Measurements from ENCODE around the gene DCAF12.
"Not testable (repeated sequence)": the region's sequence is repeated elsewhere in the genome, so short reads cannot be mapped to it uniquely, and the experiment has no call there.

DCAF12 gene

DNA sequence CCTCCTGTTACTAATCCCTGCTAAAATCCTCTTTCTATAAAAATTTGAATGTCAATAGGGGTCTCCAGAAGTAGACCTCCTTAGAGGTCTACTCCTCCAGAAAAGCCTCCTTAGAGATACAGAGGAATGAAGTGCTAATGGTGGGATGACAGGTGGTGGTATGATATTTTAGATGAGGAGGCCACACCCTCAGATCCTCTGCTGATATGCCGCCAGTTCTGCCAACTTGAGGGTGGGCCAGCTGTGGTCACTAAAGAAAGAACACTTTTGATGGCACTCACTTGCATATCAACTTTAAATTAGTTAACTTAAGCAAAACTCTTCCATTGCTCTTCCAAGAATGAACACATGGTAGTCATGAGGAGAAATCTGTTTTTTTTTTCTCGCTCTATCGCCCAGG, 61.0 kb downstream of the DCAF12 start:
- no peak for DNase-seq (ENCODE audit: low spot score)

DNA sequence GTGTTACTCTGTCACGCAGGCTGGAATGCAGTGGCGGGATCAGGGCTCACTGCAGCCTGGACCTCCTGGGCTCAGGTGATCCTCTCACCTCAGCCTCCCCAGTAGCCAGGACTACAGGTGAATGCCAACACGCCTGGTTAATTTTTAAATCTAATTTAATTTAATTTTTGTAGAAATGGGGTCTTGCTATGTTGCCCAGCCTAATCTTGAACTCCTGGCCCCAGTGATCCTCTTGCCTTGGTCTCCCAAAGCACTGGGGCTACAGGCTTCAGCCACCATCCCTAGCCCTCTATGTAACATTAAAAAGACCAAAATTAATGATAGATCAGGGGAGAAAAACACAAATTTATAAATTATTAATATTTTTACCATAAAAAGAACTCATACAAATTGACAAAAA, 66.5 kb downstream of the DCAF12 start:
- DNase-seq (ENCODE audit: low spot score), result no peak

DNA sequence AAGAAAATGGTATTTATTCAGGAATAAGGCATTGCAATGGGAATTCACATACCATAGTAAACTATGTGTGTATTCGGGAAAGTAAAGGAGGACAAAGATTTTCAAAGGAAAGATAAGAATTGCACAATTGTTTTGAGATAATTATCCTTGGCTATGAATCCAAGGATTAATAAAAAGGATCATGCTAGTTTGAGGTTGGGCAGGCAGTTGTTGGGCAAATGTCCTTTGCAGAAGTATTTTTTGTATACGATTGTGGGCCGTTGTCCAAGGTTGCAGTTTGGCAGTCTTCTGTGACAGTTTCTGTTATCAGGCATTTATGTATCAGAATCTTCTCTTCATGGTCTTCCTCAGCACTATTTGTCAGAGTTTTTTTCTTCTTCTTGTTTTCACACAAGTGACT, 67.2 kb downstream of the DCAF12 start:
- DNase-seq (ENCODE audit: low spot score), result no peak

DNA sequence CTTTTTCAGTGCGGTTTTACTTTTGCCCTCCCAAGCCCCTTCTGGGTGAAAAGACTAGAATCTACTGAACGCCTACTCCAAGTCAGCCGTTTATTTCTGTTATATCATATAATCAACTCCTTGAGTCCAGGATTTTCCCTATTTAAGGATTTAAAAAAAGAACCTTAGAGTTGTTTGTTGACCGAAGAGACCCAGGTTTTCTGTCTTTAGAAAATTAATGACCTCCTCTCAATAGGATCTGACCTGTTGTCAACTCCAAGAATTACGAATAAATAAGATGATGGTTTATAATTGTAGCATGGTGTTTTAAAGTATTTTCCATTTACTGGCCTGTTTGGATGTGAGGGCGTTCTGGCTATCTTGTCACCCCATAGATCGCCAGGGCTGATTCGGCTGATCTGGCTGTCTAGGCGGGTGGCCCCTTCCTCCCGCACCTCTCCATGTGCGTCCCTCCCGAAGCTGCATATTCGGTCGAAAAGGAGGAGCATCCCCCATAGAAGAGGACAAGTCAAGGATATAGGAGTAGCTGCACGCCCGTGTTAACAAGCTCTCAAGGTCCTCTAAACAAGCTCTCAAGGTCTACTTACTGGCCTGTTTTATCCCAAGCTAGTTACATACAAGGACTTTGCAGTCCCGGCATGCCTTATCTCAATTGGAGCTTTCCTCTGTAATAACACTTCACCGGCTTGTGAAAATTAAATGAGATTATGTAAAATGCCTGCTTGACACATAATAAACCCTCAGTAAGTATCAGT, 76.7 kb downstream of the DCAF12 start:
- no peak for DNase-seq (ENCODE audit: low spot score)

DNA sequence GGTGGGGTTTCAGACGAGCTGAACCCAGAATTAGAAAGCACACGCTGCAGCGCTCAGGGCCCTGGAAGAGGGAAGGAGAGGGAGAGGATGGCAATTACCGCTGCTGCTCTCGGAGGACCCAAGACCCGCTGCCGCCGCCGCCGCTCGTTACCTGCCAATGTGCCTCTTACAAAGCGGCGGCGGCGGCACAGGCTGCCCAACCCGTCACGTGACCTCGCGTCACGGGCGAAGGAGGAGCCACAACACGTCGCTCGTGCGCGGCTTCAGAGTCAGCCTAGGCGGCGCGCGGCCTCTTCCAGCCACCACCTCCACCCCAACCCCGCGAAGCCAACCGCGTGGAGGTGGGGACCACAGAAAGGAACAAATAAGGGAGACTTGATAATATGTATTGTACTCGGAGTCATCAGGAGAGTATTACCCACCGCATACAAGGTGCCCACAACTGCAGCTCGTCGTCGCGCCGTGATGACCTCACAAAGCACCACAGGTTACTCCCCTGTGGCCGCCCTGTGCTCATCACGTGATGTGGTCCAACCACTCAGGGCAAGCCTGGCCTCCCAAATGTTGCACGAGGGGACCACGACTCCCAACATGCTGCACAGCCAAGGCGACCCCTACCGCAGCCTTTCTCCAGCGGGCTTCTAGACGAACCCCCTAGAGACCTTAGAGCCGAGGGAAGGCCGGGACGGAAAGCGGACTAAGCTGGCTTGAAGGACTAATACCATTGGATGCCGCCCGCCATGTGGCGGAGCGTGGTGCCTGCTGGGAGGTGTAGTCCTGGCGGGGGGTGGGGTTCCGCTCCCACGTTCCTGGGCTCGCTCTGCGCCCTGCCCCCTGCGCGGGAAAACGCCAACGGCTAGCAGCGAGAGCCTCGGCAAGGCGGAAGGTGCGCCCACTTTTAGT, 77.5 kb downstream of the DCAF12 start, which contains the start of gene UBAP2:
Gene UBAP2, minus strand, starts transcription at position 161 of the 903 bp plus-strand sequence. CDS start 31,739 bp downstream, outside the sequence.
- DNase-seq (ENCODE audit: low spot score), result peak; percentile 82

DNA sequence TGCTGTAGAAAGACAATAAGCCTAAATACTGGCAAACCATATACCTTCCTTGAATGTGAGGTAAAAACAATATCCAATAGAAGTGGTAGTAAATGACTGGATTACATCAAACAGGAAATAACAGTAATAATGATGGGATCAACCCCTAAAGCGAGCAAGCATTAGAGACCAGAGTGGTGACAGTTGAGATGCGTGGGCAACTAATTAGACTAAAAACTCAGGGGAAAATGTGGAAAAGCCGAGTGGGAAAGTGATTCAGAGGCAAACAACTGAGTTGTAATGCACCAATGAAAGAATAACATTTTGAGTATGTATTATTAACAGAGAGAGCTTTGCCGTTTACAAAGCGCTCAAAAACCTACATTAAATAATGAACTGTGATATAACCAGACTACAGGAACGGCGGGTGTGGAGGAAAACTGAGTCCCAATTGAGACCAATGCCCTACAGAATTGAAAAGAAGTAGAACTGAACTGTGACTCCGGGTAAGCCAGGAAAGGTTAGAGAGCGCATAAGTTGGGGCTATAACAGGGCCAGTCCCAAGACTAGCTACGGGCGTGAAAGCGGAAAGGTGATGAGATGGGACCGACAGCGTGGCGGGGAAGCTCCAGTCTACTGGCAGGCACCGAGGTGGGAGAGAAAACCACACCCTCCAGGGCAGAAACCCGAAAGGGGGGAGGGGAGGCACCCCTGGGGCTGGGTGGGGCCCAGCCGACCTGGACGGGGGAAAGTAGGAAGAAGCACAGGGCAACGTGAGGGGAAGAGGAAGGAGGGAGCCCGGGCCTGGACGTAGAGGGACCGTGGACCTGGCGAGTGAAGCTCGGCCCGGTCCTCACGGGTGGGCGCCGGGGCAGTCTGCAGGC, 78.4 kb downstream of the DCAF12 start:
- peak; percentile 41 for DNase-seq (ENCODE audit: low spot score)

DNA sequence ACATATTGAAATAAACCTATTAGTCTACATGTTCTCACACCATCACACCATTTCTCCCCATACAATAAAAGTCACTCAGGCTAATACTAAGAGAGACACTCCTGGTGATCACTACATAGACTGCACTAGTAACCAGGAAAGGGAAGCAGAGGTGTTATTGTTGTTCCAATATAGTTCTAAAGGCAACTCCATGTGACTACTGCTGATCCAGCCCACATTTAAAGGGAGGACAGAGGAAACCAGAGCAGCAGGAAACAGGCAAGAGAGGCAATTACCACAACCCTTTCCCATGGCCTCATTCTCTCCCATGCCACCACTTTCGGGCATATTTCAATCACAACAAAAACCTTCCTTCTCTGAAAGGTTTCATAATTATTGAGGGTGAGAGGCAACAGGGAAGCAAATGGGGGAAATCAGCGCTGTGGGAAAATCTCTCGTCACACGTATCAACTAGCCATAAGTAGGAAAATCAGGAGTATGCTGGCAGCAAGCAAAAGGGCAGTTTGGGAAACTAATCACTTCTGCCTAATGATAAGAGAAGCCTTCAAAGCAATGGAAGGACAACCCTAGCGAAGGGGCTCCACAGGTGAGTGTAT, 79.6 kb downstream of the DCAF12 start:
- no peak for DNase-seq (ENCODE audit: low spot score)

DNA sequence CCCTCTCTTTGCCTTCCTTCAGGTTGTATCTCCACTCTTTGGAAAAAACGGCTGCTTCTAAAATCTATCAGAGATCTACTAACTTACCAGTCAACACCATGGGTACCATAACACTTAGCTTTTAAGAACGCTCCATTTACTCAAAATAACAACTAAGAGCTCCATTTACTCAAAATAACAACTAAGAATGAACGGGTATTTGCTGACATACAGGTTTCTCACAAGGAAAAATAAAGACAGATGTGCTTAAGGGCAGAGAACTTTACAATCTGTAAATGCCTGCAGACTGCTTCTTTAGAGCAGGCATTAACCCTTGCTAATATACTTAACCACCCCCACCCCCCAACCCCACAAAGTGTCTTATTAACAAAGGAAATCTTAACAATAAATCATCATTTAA, 80.6 kb downstream of the DCAF12 start:
- no peak for DNase-seq (ENCODE audit: low spot score)

DNA sequence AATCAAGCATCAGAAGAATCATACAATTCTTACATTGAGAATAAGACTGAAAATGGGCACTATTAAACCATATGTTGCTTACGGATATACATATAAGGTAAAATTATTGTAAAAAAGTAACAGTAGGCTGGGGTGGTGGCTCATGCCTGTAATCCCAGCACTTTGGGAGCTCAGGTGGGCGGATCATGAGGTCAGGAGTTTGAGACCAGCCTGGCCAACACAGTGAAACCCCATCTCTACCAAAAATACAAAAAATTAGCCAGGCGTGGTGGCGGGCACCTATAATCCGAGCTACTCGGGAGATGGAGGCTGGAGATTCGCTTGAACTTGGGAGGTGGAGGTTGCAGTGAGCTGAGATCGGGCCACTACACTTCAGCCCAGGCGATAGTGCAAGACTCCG, 84.4 kb downstream of the DCAF12 start:
- not testable (repeated sequence) for DNase-seq (ENCODE audit: low spot score)

DNA sequence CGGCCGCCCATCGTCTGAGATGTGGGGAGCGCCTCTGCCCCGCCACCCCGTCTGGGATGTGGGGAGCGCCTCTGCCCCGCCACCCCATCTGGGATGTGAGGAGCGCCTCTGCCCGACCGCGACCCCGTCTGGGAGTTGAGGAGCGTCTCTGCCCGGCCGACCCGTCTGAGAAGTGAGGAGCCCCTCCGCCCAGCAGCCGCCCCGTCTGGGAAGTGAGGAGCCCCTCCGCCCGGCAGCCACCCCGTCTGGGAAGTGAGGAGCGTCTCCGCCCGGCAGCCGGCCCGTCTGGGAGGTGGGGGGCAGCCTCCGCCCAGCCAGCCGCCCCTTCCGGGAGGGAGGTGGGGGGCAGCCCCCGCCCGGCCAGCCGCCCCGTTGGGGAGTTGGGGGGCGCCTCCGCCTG, 87.6 kb downstream of the DCAF12 start:
- DNase-seq (ENCODE audit: low spot score), result not testable (repeated sequence)

DNA sequence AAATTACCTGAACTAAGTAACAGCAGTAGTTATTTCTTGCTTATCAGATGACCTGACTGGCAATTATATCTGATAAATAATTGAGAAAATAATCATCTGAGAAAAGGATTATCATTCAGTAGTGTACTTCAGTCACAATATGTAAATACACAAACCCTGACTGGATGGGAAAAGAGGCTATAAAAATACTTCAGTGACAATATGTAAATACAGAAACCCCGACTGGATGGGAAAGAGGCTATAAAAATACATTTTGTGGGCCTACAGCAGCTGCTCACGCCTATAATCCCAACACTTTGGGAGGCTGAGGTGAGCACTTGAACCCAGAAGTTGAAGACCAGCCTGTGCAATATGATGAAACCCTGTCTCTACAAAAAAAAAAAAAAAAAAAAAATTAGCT, 88.9 kb downstream of the DCAF12 start:
- no peak for DNase-seq (ENCODE audit: low spot score)

DNA sequence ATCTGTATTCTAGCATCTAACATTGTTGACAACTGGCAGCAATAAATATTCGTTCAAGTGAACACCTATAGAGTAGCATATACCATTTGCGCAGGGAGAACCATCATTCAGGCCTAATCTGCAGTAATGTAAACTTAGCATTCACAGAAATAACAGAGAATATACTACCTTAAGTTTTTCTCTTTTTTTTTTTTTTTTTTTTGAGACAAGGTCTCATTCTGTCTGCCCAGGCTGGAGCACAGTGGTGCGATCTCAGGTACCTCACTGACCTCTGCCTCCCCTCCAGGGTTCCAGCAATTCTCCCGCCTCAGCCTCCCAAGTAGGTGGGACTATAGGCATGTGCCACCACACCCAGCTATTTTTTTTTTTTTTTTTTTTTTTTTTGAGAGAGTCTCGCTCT, 89.9 kb downstream of the DCAF12 start:
- DNase-seq (ENCODE audit: low spot score), result no peak

All from HuH-7.5 (cell line).